NCI-H510A treated with DMSO at 0.1 percent for 48 hours (cell line): ENCODE results near the gene PRRT3.
"Not testable (repeated sequence)": the region's sequence is repeated elsewhere in the genome, so short reads cannot be mapped to it uniquely, and the experiment has no call there.

Experiments
- DNase-seq: peaks from one replicate; lab custom pipeline; 2025; lab: John Stamatoyannopoulos, UW

Gene PRRT3

GRCh38 chr3:9947025-9947995, 4.9 kb downstream of the PRRT3 start:
- DNase-seq = no peak

DNA sequence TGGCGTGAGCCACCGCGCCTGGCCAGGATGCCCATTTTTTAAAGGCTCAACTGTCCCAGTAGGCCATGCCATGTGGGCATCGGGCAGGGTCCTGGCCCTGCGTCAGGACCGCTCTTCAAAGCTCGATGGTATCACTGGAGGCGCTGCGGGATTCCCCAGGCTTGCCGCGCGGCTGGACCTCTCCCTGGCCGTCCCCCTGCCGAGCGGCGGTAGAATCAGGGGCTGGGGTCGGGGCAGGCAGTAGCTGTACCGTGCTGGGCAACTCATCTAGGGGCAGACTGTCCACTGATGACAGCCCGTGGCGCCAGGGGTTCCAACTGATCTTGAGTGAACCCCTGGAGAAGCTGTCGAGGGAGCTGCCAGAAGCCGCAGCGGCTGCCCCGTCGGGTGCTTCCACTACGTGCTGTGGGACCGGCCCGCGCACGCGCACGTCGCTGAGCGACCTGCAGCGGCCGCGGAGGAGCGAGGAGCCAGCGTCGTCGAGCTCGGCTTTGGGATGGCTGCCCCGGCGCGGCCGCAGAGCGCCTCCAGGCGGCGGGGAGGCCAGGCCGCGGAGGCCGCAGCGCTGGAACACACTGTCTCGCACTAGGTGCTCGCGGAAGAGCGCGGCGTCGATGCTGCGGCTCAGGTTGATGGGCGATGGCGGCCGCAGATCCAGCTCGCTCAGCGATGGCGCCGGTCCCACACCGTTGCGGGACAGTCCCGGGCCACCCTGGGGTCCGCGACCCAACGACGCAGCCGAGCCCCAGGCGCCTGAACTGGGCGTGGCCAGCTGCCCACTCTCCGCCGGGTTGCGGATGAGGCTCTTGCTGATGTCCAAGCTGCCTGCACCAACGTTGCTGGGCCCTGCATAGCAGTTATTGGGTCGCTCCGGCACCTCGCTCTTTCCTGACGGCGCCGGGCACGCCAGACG, 5.8 kb downstream of the PRRT3 start:
- no peak for DNase-seq

DNA sequence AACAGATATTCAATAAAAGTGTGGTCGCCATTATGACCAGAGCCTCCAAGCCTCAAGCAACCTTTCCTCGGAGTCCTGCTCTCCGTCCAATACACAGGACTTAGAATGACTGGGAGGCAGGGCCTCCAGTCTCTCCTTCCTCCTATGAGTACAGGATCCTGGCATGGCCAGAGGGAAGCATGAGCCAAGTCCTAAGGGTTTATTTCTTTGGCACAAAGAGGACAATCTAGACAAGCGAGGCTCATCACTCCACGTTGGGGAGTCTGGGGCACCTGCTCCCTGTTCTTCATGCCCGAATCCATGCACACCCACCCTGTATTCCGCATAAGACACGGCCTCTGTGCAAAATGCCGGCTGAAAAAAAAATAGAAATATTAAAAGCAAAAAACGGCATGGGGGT, 6.8 kb downstream of the PRRT3 start:
- DNase-seq = no peak

- DNase-seq = no peak
Observed at GRCh38 chr3:9944271-9944670, 7.9 kb downstream of the PRRT3 start.

GRCh38 chr3:9942934-9943690, 9.1 kb downstream of the PRRT3 start:
- DNase-seq = no peak

- no peak for DNase-seq
Observed at GRCh38 chr3:9942164-9942563, 10.0 kb downstream of the PRRT3 start.

DNA sequence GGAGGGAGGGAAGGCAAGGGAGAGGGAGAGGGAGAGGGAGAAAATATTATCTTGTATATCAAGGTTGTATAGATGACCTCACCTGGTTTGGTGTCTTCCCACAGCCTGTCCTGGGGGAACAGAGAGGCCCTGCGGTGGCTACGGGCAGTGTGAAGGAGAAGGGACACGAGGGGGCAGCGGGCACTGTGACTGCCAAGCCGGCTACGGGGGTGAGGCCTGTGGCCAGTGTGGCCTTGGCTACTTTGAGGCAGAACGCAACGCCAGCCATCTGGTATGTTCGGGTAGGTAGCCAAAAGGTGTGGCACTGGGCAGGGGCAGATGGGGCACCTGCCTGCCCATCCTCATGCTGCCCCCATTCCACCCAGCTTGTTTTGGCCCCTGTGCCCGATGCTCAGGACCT, 11.5 kb downstream of the PRRT3 start:
- no peak for DNase-seq

GRCh38 chr3:9939906-9940305, 12.3 kb downstream of the PRRT3 start:
- not testable (repeated sequence) for DNase-seq

GRCh38 chr3:9938966-9939365, 13.2 kb downstream of the PRRT3 start:
- no peak for DNase-seq

GRCh38 chr3:9937486-9938238, 14.5 kb downstream of the PRRT3 start:
- no peak for DNase-seq

- DNase-seq = no peak
Observed at GRCh38 chr3:9935966-9936510, 16.2 kb downstream of the PRRT3 start.

DNA sequence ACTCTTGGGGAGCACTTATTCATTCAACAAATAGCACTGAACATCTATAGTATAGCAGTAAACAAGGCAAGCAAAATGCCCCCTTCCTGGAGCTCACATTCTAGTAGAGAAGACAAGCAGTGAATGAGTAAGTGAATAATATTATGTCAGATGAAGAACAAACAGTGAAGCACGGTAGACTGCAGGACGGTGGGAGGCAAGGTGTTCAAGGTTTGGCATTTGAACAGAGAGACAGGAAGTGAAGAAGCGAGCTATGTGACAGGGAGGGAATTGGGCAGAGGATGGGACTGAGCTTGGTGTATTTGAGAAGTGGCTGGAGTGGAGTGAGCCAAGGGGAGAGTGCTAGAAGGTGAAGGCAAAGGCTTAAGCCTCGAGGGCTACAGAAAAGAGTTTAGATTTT, 17.2 kb downstream of the PRRT3 start:
- no peak for DNase-seq

GRCh38 chr3:9934235-9934621, 18.0 kb downstream of the PRRT3 start:
- no peak for DNase-seq

GRCh38 chr3:9933561-9934234, 18.5 kb downstream of the PRRT3 start, which contains the start of gene CRELD1:
CRELD1 (plus strand) TSS chr3:9933834; CDS start chr3:9934439, 605 bp downstream.
- DNase-seq = peak; percentile 87

DNA sequence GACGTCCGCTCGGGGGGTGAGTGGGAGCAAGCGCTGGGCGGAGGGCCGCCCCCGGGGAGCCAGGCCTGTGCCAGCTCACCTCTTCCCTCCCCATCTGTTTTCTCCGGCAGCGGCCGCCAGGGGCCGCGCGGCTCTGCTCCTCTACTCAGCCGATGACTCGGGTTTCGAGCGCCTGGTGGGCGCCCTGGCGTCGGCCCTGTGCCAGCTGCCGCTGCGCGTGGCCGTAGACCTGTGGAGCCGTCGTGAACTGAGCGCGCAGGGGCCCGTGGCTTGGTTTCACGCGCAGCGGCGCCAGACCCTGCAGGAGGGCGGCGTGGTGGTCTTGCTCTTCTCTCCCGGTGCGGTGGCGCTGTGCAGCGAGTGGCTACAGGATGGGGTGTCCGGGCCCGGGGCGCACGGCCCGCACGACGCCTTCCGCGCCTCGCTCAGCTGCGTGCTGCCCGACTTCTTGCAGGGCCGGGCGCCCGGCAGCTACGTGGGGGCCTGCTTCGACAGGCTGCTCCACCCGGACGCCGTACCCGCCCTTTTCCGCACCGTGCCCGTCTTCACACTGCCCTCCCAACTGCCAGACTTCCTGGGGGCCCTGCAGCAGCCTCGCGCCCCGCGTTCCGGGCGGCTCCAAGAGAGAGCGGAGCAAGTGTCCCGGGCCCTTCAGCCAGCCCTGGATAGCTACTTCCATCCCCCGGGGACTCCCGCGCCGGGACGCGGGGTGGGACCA, 19.2 kb downstream of the PRRT3 start:
- peak; percentile 36 for DNase-seq

- DNase-seq = no peak
Observed at GRCh38 chr3:9932535-9932842, 19.7 kb downstream of the PRRT3 start.

- no peak for DNase-seq
Observed at GRCh38 chr3:9930804-9931418, 21.3 kb downstream of the PRRT3 start.

DNA sequence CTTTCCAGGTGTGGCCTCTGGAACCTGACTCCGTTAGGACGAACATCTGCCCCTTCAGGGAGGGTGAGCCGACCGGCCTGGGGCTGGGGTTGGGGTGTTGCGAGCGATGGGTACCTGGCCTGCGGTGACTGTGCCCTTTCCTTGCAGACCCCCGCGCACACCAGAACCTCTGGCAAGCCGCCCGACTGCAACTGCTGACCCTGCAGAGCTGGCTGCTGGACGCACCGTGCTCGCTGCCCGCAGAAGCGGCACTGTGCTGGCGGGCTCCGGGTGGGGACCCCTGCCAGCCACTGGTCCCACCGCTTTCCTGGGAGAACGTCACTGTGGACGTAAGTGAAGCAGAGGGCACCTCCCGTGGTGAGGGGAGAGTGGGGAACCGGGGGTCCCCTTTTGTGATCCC, 24.1 kb downstream of the PRRT3 start:
- no peak for DNase-seq

DNA sequence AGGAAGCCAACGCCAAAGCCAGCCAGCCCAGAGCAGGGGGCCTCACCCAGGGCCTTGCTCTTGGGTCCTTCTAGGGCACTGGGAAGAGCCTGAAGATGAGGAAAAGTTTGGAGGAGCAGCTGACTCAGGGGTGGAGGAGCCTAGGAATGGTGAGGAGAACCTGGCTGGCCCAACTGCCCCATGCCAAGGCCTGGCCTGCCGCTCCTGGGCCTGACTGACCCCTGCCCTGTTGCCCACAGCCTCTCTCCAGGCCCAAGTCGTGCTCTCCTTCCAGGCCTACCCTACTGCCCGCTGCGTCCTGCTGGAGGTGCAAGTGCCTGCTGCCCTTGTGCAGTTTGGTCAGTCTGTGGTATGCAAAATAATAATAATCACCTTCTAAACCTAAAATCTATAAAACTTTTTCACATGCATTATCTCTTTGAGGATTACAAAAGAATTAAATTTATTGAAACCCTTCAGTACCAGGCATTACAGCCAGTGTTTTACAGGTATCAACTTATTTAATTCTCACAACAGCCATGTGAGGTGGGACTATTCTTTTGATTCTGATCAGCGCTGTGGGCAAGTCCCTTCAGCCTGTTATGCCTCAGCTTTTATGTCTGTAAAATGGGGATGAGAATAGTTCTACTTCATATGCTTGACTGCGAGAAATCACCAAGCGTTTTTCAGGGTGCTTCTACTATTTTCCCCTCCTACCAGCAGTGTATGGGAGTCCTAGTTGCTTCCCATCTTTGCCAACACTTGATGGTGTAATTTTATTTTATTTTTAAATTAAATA, 33.8 kb downstream of the PRRT3 start:
- no peak for DNase-seq
